ENCODE measurements around the gene EFNA3.

The EFNA3 gene

GRCh38 chr1:155049651-155050559 is 28.7 kb upstream of the EFNA3 start:
- DNase-seq: no peak

- DNase-seq: peak; percentile 87
Observed at GRCh38 chr1:155050560-155051341, 27.9 kb upstream of the EFNA3 start, which contains the start of gene ADAM15. ADAM15 (plus strand) TSS chr1:155051316; CDS start chr1:155051387, 71 bp downstream.

GRCh38 chr1:155051342-155051776 is 27.3 kb upstream of the EFNA3 start:
- DNase-seq: no peak

- peak; percentile 21 for DNase-seq
Observed at GRCh38 chr1:155051777-155052398, 26.7 kb upstream of the EFNA3 start.

- DNase-seq: peak; percentile 38
Observed at GRCh38 chr1:155052439-155053395, 25.9 kb upstream of the EFNA3 start.

GRCh38 chr1:155053531-155054105 is 25.0 kb upstream of the EFNA3 start:
- DNase-seq: no peak

GRCh38 chr1:155057104-155057503 is 21.5 kb upstream of the EFNA3 start:
- DNase-seq: no peak

GRCh38 chr1:155057788-155058211 is 20.8 kb upstream of the EFNA3 start:
- DNase-seq: no peak

- no peak for DNase-seq
Observed at GRCh38 chr1:155060736-155061135, 17.9 kb upstream of the EFNA3 start.

- peak; percentile 66 for DNase-seq
Observed at GRCh38 chr1:155061381-155062150, 17.1 kb upstream of the EFNA3 start.

GRCh38 chr1:155062151-155062686 is 16.4 kb upstream of the EFNA3 start:
- no peak for DNase-seq

- peak; percentile 17 for DNase-seq
Observed at GRCh38 chr1:155062702-155063411, 15.8 kb upstream of the EFNA3 start.

GRCh38 chr1:155063550-155064110 is 15.0 kb upstream of the EFNA3 start, which contains the start of gene EFNA4:
EFNA4 (plus strand) TSS chr1:155063740; CDS start chr1:155063824, 84 bp downstream.
- DNase-seq: peak; percentile 30

GRCh38 chr1:155064111-155064831 is 14.4 kb upstream of the EFNA3 start:
- DNase-seq: peak; percentile 15

- no peak for DNase-seq
Observed at GRCh38 chr1:155064832-155065429, 13.7 kb upstream of the EFNA3 start.

GRCh38 chr1:155066777-155067176 is 11.9 kb upstream of the EFNA3 start:
- no peak for DNase-seq

GRCh38 chr1:155068599-155068998 is 10.0 kb upstream of the EFNA3 start:
- DNase-seq: no peak

GRCh38 chr1:155069551-155070157 is 9.0 kb upstream of the EFNA3 start:
- DNase-seq: peak; percentile 76
